CD4-positive, alpha-beta T cell treated with Interleukin-17A for 4 hours (primary cell): ENCODE results near the gene GSAP.
"Not testable (repeated sequence)": the region's sequence is repeated elsewhere in the genome, so short reads cannot be mapped to it uniquely, and the experiment has no call there.

ENCODE experiments used
- DNase-seq: peaks from one replicate; pipeline ENCODE4 v3.0.0-alpha.2; 2020; ENCODE audit warnings: mixed read lengths

The GSAP gene

DNA sequence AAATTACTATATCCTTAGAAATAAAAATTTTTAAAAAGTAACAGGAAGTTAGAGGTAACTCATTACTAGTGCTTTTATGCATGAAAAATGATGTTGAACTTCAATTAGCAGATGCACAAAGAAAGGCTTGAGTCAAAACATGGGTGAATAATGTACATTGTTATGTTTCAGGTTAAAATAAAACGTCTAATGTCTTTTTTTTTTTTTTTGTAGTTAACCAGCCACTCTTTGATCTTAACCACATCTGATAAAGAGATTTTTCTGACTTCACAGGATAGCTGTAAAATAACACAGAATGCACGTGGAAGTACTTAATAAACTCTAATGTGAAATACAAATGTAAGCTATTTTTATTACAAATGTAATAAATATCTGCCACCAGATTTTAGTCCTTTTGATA lies 61.7 kb downstream of the GSAP start:
- no peak for DNase-seq

GRCh38 chr7:77353911-77354310 lies 62.2 kb downstream of the GSAP start:
- DNase-seq: no peak

- no peak for DNase-seq
These were observed 62.8 kb downstream of the GSAP start for GRCh38 chr7:77353407-77353721.

DNA sequence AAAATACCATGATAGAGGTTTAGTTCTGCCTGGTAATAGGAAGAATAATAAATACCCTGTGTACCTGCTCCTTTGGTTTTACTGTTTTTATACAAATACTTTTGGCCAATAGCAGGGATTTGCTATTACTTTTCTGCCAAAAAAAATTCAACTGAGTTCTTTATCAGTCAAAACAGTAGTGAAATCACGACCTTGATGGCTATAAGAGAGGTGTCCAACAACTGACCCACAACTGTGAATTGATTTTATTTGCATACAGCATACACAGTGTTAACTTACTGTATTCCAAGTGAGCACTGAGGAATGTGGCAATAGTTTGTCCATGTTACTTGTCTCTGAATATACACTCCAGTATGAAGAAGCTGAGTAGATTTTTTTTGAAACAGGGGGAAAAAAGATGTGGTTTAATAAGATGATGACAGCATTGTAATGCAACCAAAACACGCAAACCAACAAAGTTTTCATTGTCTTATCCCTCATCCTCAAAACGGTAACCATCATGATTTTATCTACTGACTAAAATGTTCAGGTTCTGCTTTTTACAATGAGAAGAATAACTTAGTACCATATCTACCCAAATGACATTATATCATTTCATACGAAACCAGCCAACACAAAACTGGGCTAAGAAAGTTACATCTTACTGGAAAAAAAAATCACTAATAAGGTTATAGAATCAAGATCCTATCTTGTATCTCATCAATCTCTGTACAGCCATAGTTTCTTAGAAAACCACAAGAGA lies 63.3 kb downstream of the GSAP start:
- DNase-seq: no peak

DNA sequence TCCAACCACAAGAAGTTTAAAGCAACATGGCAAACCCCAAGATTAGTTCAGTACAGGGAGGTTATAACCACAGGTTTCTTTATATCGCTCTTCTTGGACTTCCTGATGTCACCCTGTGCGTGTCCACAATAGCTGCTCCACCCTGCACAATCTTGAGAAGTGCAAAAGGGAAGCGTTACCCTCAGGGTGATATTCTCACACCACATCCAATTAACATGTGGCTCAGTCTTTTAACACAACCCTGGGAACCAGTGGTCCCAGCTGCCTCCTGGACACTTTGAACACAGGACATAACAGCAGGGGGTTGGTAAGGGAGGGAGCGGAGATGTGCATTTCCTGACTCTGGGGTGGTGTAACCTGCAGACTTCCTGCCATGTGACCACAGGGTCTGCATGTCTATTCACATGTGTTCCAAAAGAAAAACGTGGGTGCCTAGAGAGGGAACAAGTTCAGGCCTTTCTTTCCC lies 64.6 kb downstream of the GSAP start:
- peak; percentile 63 for DNase-seq

DNA sequence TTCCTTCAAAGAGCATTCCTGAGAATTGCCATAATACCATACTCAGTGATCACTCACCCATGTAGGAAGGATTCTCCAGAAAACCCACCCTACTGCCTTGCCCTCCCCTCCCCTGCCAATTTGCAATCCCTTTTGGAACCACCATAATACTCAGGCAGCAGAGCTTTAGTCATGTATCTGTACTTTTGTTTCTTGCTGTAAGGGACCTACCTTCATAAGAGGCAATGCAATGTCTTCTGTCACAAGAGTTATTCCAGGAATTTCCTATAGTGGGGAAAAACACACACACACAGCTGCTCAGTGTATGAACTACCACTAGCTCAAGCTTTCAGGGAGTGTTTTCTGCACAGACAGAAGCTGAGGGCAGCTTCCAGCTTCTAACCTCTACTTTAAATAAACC lies 67.0 kb downstream of the GSAP start:
- DNase-seq: no peak

- no peak for DNase-seq
These were observed 67.8 kb downstream of the GSAP start for GRCh38 chr7:77348371-77348813.

DNA sequence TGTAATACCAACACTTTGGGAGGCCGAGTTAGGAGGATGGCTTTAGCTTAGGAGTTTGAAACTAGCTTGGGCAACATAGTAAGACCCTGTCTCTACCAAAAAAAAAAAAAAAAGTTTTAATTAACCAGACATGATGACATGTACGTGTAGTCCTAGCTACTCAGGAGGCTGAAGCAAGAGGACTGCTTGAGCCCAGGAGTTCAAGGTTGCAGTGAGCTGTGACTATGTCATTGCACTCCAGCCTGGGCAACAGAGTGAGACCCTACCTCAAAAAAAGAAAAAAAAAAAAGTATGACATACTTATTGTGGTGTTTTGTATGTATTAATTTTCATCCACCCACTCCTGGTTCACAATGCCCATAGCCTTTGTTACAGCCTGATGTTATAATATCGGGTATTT lies 69.7 kb downstream of the GSAP start:
- DNase-seq: no peak

DNA sequence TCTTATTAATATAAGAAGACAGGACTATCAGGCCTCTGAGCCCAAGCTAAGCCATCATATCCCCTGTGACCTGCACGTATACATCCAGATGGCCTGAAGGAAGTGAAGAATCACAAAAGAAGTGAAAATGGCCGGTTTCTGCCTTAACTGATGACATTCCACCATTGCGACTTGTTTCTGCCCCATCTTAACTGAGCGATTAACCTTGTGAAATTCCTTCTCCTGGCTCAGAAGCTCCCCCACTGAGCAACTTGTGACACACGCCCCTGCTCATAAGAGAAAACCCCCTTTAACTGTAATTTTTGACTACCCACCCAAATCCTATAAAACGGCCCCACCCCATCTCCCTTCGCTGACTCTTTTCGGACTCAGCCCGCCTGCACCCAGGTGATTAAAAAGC lies 70.7 kb downstream of the GSAP start:
- not testable (repeated sequence) for DNase-seq

GRCh38 chr7:77339726-77340125 lies 76.4 kb downstream of the GSAP start:
- DNase-seq: no peak

DNA sequence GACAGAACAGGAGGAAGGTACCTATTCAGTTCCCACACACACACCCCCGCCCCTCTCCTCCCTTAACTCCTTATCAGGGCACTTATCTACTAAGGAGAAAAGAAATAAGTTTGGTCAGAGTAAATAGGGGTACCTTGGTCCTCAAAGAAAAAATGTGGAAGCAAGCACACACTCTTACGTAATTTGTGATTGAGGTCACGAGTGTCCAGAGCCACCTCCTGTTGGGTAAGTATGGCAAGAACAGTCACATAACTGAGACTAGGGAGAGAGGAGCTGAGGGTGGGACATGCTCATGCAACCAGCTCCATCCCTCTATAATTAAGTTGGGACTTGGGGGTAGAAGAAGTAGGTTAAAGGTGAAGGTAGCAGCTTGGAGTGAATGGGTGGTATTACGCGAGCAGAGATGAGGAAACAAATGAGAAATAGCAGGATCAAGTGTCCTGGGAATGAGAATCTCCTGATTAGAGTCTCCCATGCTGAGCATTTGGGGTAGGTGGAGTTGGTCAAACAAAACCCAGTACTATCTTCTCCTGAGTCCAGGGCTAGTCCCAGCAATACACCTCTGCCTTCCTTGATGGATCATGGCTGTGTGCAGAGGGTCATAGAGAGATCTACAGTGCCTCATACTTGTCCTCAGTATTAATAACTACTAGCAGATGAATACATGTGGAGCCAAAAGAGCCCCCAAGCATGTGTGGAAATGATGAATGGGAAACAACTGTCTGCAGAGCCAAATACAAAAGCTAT lies 77.1 kb downstream of the GSAP start:
- no peak for DNase-seq

DNA sequence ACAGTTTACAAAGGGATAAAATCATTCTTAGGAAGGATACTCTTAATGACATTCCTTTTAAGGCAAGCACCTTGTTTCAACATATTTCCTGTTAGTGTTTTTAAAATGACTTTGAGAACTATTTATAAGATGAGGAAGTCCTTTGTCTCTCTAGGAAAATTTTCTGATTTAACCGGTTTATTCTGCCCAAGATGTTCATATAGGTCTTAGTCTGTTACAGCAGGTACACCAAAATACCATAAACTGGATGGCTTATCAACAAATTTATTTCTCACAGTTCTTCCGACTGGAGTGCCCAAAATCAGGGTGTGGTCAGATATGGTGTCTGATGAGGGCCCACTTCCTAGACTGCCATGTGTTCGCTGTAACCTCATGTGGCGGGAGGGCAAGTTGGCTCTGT lies 77.9 kb downstream of the GSAP start:
- DNase-seq: no peak

- no peak for DNase-seq
These were observed 78.6 kb downstream of the GSAP start for GRCh38 chr7:77337456-77337990.

DNA sequence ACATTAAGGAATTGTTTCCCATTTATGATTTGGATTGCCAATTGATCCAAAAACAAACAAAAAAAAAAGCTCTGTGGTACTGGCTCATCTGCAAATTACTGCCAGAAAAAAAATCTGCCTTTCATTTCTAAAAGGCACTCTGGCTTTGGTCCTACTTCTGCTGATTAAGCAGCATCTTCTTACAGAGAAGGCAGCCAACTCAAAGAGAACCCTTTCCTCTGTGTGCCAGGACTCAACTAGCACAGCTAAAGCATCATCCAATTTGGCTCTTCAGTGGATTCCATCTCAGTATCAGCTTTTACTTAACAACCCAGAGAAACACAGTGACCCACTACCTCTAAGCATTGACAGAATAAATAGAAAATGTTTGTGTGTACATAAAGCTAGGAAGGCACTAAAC lies 80.6 kb downstream of the GSAP start:
- DNase-seq: no peak

- not testable (repeated sequence) for DNase-seq
These were observed 82.1 kb downstream of the GSAP start for GRCh38 chr7:77334039-77334438.

DNA sequence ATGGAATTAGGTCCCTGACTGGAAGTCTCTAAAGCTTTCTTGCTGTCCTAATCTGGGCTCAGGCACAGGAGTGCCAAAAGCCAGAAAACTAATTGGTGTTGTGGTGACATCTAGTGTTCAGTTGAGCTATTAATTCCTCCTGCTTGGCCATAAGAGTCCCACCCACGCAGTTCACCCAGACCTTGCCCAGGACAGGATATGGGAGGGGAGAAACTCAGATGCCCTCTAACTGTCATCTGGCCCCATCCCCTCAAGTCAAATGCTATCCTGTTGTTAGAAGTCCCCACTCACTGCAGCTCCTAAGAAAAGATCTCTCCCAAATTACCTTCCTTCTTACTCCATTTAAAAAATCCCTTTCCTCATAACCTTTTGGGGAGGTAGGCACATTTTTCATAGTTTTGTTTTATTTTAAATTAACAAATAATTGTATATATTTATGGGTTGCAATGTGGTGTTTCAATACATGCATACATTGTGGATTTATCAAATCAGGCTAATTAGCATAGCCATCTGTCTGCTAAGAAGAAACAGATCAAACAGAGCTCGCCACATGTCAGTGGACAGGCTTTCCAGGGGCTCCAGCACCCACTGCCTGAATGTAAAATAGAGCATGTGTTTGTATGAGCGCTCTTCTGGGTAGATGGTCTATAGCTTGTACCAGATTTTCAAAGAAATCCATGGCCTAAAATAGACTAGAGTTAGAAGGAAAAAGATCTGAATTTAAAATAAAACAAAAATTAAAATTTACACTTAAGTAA lies 84.0 kb downstream of the GSAP start:
- DNase-seq: peak; percentile 46

- no peak for DNase-seq
These were observed 85.8 kb downstream of the GSAP start for GRCh38 chr7:77330169-77330882.

- DNase-seq: no peak
These were observed 86.5 kb downstream of the GSAP start for GRCh38 chr7:77329466-77330168.

GRCh38 chr7:77328669-77329068 lies 87.5 kb downstream of the GSAP start:
- no peak for DNase-seq

DNA sequence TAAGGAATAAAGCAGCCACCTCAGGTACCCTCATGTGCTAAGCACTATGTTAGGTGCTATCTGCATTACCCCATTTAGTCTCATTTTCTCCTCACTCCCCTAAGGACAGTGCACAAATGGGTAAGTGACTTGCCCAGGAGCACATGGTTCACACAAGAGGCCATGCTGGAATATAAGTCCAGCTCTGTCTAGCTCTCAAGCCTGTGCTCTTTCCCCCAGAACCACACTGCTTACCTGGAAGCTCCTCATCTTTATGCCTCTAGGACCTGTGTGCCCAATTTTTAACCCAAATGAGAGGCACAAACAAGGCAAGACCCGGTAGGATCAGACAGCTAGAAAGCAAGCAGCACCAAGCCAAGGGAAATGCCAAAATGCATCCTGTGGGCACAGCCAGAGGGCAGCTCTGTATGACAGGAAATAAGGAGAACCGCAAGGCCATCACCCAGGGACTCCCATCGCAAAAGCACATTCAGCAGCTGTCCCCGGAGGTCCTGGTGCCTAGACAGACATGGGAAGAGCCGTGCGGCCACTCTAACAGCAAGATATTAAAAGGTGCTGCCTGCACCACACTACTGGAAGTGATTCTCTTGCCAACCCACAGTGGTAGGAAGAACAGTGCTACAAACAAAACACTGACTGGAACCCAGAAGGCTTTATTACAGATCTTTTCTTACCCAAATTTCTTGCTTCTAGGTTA lies 88.1 kb downstream of the GSAP start:
- peak; percentile 46 for DNase-seq
